NCI-H345 (cell line): ENCODE measurements around the gene MRPL9.

Experiments
- DNase-seq: peaks from one replicate; lab custom pipeline; 2025; lab: John Stamatoyannopoulos, UW

The MRPL9 gene

GRCh38 chr1:151711044-151711800, 52.1 kb downstream of the MRPL9 start:
- DNase-seq: no peak

GRCh38 chr1:151710187-151710840, 53.0 kb downstream of the MRPL9 start:
- no peak for DNase-seq
